SKM-1 (cell line): ENCODE data around the gene SLC35E4.

Experiments used
- DNase-seq: peaks from one replicate; lab custom pipeline; 2025; ENCODE audit not compliant: unreplicated experiment; lab: John Stamatoyannopoulos, UW

SLC35E4 gene

DNA sequence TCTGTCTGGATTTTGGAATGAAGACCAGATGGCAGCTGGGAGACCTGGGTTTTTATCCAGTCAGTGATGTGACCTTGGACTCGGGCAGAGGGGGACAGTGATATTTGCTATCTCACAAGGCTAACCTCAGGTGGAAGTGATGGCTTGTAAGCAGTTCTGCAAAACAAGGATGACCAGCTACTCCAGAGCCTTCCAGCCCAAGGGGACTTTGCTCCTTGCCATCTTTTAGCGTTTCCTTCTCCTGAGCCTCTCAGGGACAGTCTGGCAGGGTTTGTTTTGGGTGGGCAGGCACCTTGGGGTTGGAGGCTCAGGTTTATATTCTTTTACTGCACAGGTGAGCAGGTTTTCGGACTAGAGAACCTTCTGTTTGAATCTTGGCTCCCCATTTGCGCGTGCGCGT, 49.6 kb downstream of the SLC35E4 start:
- no peak for DNase-seq

DNA sequence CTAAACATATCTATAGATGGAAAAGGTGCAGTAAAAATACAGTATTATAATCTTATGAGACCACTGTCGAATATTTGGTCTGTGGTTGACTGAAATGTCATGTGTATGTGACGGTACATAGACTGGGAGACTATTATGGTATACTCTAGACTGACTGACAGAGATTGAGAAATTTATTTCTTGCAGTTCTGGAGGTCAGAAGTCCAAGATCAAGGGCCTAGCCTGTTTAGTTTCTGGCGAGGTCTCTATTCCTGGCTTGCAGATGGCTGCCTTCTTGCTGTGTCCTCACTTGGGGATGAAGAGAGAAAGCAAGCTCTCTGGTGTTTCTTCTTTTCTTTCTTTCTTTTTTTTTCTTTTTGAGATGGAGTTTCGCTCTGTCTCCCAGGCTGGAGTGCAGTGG, 51.8 kb downstream of the SLC35E4 start:
- DNase-seq = no peak

DNA sequence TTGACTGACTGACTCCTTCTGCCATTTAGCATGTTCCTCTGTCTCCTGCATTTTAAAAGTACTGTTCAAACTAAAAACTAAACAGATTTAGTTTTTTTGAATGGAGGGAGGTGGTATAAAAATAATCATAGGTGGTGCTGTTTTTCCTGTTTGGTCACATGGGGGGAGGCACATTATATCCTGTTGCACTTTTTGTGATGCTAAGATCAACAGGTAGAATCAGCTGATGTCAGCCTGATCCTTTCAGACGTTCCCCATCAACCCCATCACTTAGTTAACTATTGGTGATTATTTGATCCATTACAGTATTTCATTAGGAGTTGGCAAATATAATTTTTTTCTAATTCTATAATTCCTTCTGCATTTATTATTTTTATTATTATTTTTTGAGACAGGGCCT, 54.0 kb downstream of the SLC35E4 start:
- DNase-seq = no peak

DNA sequence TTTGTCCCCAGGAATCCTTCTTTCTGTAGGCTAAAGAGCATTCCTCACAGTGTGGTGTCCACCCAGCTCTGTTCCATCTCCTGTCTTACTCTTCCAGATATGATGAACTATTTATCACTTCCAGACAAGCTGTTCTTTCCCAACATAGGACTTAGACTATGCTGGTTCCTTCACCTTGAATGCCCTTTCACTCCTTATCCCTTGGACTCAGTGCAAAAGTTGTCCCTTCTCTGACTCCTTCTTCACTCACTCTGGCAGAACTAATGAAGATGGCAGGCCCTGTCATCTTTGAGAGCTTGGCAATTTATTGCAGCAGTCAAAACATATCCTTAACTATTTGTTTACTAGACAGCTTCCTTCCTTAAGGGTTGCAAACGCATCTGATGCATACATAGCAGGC, 55.6 kb downstream of the SLC35E4 start:
- DNase-seq = no peak

DNA sequence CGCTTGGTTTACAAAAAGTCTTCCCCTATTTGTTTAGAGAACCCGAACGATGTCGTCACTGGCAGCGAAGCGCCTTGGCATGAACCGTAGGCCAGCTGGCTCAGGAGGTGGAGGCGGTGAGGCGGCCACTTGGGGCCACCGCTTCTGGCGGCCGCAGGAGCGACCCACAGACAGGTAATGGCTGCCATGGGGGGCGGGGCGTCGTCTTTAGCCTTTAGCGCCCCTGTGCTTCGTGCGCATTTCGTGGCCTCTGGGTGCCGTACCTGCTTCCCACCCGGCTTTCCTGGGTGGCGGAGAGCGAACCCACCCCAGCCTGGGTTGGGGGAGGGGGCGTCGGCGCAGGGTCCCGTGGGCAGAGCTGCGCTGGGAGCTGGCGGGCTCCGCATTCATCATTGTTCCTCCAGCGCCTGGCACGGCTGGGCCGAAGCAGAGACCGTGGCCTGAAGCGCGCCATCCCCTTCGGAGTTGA, 58.6 kb downstream of the SLC35E4 start:
- DNase-seq = no peak

DNA sequence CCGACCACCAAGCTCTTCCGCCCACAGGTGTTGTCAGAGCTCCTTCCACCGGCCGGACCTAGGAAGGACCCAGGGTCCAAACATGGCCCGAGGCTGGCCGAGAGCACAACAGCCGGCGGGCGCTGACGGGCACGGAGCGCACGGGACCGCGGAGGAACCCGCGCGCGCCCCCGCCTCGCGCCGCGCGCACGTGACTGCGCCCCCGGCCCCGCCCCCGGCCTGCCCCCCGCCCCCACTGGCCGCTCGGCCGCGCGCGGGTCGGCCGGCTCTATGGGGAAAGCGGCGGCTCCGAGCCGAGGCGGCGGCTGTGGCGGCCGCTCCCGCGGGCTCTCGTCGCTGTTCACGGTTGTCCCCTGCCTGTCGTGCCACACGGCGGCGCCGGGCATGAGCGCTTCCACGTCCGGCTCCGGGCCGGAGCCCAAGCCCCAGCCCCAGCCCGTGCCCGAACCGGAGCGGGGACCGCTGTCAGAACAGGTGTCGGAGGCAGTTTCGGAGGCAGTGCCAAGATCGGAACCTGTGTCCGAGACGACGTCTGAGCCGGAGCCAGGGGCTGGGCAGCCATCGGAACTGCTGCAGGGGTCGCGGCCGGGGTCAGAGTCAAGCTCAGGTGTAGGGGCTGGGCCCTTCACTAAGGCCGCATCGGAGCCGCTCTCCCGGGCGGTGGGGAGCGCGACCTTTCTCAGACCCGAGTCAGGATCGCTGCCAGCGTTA, 59.2 kb downstream of the SLC35E4 start, which contains the start of gene OSBP2:
TSS of gene OSBP2 (plus strand) at position 235 of the 711 bp plus-strand sequence. CDS start at position 271, 36 bp downstream.
- DNase-seq = no peak

DNA sequence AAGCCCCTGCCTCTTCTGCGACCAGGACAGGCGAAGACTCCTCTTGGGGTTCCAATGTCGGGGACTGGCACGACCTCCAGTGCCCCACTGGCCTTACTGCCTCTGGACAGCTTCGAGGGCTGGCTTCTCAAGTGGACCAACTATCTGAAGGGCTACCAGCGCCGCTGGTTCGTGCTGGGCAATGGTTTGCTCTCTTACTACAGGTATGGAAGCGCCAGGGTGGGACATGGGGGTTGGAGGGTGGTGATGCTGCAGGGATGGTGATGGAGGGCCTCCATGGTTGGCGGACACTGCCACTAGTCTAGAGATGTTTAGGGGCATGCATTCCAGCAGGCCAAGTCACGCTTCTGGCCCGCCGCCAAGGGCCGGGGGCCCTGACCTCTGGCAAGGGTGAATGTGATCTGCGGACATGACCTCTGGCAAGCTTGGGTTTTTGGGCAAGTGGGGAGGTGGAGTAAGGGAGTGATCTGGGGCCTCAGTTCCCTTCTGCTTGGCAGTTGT, 59.8 kb downstream of the SLC35E4 start:
- no peak for DNase-seq

DNA sequence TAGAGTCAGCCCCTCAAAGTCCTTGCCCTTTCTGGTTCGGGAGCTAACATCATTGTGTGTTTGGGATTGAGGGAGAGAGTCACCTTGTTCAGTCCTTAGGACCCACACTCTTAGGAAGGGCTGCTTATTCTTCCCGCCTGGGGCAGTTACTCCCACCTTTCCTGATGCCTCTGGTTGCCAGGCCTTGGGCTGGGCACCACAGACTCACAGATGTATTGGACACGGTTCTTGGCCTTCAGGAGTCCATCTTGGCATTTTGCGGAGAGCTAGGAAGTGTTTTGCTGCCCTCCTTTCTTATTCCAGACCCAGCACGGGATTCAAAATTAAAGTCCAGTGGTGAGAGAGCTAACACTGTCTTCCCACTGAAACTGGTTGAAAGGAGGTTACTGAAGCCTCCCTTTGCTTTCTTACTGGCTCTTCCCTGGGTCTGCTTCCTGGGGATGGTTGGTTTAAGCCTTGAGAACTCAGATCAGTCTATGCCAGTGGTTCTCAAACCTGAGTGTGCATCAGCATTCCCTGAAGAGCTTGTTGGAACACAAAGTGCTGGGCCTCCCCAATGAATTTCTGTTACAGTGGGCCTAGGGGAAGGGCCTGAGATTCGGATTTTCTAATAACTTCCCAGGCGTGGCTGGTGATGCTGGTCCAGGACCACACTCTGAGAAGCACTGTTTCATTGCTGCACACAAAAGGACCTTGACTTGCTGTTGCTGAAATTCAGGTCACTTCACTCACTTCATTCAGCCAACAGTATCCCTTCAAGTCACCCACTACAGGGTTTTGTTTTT, 60.5 kb downstream of the SLC35E4 start:
- no peak for DNase-seq
